ENCODE data around the gene ITGB1. TPM values are rescaled to one million over a fixed set of nuclear protein-coding genes. Genes with fewer than 3 reads are reported as not detected.
A peak's percentile ranks its signal among the peaks of the same experiment; 100 is the strongest.

ITGB1 gene
- total RNA-seq, 6 donors from 2014 or later, result 94.3 to 492 (median 340) TPM

GRCh38 chr10:32984003-32984600 lies 26.1 kb upstream of the ITGB1 start:
- Histone ChIP-seq H3K4me3 (no peak overlapping the region), H3K36me3 (no peaks in the 10 kb centered on the region), H3K27me3 (no peaks in the 10 kb centered on the region), H3K27ac (no peak overlapping the region), H3K9me3 (no peaks in the 10 kb centered on the region), H3K4me1 (peaks cover 34 to 50% (median 39%) of the 10 kb centered on the region in 4 donors)
- DNase-seq (no peak), ATAC-seq (ENCODE audit: low FRiP score in 2 of 2) (no peak)
- WGBS, 2 donors, result 80 to 84% methylated on average over 4 of the region's 4 CpGs
- TF ChIP-seq, protein P1, sequence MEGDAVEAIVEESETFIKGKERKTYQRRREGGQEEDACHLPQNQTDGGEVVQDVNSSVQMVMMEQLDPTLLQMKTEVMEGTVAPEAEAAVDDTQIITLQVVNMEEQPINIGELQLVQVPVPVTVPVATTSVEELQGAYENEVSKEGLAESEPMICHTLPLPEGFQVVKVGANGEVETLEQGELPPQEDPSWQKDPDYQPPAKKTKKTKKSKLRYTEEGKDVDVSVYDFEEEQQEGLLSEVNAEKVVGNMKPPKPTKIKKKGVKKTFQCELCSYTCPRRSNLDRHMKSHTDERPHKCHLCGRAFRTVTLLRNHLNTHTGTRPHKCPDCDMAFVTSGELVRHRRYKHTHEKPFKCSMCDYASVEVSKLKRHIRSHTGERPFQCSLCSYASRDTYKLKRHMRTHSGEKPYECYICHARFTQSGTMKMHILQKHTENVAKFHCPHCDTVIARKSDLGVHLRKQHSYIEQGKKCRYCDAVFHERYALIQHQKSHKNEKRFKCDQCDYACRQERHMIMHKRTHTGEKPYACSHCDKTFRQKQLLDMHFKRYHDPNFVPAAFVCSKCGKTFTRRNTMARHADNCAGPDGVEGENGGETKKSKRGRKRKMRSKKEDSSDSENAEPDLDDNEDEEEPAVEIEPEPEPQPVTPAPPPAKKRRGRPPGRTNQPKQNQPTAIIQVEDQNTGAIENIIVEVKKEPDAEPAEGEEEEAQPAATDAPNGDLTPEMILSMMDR (IDR thresholded peaks at IDR 0.05), result no peak
- TF ChIP-seq POLR2A (IDR thresholded peaks at IDR 0.05) (no peak), EP300 (IDR thresholded peaks at IDR 0.05) (no peak), POLR2AphosphoS5 (IDR thresholded peaks at IDR 0.05) (no peak)

- TF ChIP-seq POLR2AphosphoS5 (IDR thresholded peaks at IDR 0.05), result no peak
- no peak for TF ChIP-seq EP300 (IDR thresholded peaks at IDR 0.05)
- H3K27ac ChIP-seq, result peak overlapping the region in 3 of 4 donors; percentile 86 to 96 (median 91)
- no peaks in the 10 kb centered on the region for H3K9me3 ChIP-seq
- H3K27me3 ChIP-seq, result no peaks in the 10 kb centered on the region
- no peak for ATAC-seq (ENCODE audit: low FRiP score in 2 of 2)
- no peak for DNase-seq
- H3K4me3 ChIP-seq, result no peak overlapping the region
- peaks cover 34 to 50% (median 39%) of the 10 kb centered on the region in 4 donors for H3K4me1 ChIP-seq
- 78 to 85% methylated on average over 4 of the region's 4 CpGs for WGBS, 2 donors
- no peaks in the 10 kb centered on the region for H3K36me3 ChIP-seq
These were observed 25.2 kb upstream of the ITGB1 start for GRCh38 chr10:32982911-32983909.

GRCh38 chr10:32982293-32982709 lies 24.3 kb upstream of the ITGB1 start:
- TF ChIP-seq POLR2AphosphoS5 (IDR thresholded peaks at IDR 0.05) (no peak), POLR2A (IDR thresholded peaks at IDR 0.05) (no peak), EP300 (IDR thresholded peaks at IDR 0.05) (no peak)
- TF ChIP-seq, protein P1 (IDR thresholded peaks at IDR 0.05), result no peak
- DNase-seq (no peak), ATAC-seq (ENCODE audit: low FRiP score in 2 of 2) (peak in 1 of 2 donors; percentile 12)
- Histone ChIP-seq H3K36me3 (no peaks in the 10 kb centered on the region), H3K27me3 (no peaks in the 10 kb centered on the region), H3K27ac (peak overlapping the region; percentile 86 to 96 (median 90)), H3K9me3 (no peaks in the 10 kb centered on the region), H3K4me1 (peaks cover 34 to 50% (median 39%) of the 10 kb centered on the region in 4 donors), H3K4me3 (no peak overlapping the region)
- WGBS, 2 donors, result 76 to 80% methylated on average over 9 of the region's 9 CpGs

DNA sequence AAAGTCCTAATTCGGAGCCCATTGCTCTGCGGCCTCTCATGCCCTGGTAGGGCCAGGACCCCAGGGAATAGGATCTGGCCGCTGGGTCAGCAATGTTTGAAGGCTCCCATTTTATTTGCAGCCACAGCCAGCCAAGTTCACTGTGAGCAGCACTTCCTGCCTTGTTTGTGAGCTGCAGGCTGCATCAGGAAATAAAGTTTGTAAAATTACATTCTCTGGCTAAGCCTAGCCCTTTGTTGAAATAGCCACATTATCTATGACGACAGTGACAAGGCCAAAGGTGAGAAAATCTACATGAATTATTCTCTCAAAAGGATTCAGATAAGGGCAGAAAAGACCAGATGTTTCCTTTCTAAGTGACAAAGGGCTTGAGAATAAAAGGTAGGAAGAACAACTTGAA lies 23.7 kb upstream of the ITGB1 start:
- TF ChIP-seq POLR2A (IDR thresholded peaks at IDR 0.05) (no peak), EP300 (IDR thresholded peaks at IDR 0.05) (no peak), POLR2AphosphoS5 (IDR thresholded peaks at IDR 0.05) (peak in 1 of 2 donors; percentile 60)
- TF ChIP-seq, protein P1 (IDR thresholded peaks at IDR 0.05), result no peak
- H3K27me3 ChIP-seq, result no peaks in the 10 kb centered on the region
- no peak for DNase-seq
- H3K4me3 ChIP-seq, result no peak overlapping the region
- no peaks in the 10 kb centered on the region for H3K36me3 ChIP-seq
- peak overlapping the region; percentile 86 to 96 (median 90) for H3K27ac ChIP-seq
- ATAC-seq (ENCODE audit: low FRiP score in 2 of 2), result no peak
- H3K4me1 ChIP-seq, result peaks cover 34 to 50% (median 39%) of the 10 kb centered on the region in 4 donors
- H3K9me3 ChIP-seq, result no peaks in the 10 kb centered on the region
- 35 to 43% methylated on average over 4 of the region's 4 CpGs for WGBS, 2 donors
